NCI-H510A (cell line): Measurements from ENCODE around the gene MUC6.

Experiments
- DNase-seq: peaks from one replicate; lab custom pipeline; 2025; lab: John Stamatoyannopoulos, UW

MUC6 gene

DNA sequence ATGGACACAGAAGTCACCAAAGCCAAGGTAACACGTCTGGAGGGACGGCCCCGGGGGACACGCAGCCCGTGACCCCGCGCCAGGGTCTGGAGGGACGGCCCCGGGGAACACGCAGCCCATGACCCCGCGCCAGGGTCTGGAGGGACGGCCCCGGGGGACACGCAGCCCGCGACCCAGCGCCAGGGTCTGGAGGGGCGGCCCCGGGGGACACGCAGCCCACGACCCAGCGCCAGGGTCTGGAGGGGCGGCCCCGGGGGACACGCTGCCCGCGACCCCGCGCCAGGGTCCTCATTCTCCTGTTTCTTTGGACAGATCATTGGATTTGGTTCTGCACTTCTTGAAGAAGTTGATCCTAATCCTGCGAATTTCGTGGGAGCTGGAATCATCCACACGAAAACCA is 27.1 kb downstream of the MUC6 start:
- no peak for DNase-seq

DNA sequence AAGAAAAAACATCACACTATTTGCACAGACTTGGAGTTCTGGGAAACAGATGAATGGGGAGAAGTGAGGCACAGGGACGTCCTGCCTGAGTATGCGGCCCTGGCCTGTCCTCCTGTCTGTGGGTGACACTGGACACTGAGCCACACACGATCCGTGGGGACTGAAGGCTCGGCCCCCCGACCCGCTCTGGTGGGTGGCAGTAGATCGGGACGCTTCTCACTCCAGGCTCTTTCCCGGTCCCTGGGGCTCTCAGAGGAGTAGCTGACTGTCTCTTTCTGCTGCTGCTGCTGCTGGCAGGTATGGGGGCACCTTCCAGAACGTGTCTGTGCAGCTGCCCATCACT is 27.7 kb downstream of the MUC6 start:
- no peak for DNase-seq

GRCh38 chr11:1008001-1008802 is 28.3 kb downstream of the MUC6 start:
- peak; percentile 57 for DNase-seq

- no peak for DNase-seq
These were observed 29.2 kb downstream of the MUC6 start for GRCh38 chr11:1007279-1007678.

DNA sequence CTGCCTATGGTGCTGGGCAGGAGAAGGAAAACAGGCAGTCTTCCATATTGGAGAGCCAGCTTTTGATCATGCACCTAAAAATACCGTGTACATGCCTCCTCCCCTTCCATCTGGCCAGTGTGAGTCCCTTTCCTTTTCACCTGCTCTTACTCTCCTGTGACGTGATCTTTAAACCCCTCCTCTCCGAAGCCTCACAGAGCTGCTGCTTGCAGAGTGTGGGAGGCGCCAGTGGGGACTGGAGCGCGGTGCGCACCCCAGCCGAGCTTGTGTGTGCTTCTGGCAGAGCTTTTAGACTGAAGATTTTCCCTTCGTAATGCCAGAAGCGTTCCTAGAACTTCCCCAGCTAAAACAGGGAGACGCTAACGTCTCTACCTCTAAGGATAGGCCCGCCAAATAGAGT is 29.8 kb downstream of the MUC6 start:
- peak; percentile 79 for DNase-seq

DNA sequence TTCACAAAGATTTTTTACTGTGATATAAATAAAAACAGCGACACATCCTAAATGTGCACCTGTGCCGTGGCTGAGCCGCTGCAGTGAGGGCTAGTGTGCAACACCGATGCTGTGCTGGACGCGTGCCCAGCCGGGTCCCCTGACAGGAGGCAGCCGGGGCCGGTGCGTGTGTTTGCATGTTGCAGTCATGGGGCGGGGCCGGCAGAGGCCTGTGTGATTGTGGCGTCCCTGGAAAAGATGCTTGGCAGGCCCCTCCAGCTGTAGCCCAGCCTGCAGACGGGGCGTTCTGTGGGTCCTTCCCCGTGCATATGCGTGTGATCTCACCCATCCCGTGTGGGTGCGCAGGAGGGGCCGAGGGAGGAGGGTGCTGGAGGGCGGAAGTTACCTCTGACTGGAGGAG is 30.6 kb downstream of the MUC6 start:
- peak; percentile 83 for DNase-seq

DNA sequence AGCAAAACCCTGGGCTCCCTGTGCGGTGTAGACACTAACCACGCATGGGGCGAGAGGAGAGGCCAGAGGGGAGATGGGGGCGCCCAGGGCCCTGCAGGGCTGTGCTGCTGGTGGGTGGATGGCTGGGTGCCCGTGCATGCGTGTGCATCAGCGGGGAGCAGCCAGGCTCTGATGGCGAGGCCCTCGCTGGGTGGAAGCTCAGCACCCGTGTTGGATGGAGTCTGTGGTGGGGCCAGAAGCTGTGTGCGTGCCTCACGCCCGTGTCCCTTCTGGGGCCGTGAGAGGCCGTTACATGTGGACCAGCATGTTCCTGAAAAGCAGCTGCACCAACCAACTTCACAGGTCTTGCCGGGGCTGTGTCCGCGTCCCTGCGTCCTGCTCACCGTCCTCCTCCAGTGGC is 33.4 kb downstream of the MUC6 start:
- DNase-seq: no peak

DNA sequence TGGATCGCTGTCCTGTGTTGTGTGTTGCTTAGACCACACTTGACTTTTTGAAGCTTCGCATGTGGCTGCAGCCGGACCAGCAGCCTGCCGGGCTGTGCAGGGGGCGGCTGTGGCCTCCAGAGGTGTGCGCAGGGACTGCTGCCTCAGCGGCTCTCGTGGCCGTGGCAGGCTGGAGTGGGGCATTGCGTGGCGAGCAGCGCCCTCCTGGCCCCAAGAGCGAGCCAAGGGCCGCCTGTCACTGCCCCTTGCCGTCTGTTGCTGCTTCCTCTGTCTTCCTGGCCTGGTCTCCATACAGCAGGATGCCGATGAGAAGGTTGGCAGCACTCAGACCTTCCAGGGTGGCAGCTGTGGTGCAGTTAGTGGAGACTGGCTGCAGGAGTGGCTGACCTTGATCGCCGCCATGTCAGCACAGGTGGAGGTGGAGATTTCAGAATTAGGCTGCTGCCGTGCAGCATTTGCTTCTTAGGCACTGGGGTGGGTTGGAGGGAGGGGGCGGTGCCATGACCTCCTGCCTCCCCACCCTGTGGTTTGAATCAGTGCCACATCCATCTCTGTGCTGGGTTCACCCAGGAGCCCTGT is 34.0 kb downstream of the MUC6 start:
- DNase-seq: no peak

- no peak for DNase-seq
These were observed 34.7 kb downstream of the MUC6 start for GRCh38 chr11:1001617-1002405.

GRCh38 chr11:1000357-1001278 is 35.9 kb downstream of the MUC6 start:
- DNase-seq: no peak

GRCh38 chr11:999009-999408 is 37.5 kb downstream of the MUC6 start:
- DNase-seq: no peak

DNA sequence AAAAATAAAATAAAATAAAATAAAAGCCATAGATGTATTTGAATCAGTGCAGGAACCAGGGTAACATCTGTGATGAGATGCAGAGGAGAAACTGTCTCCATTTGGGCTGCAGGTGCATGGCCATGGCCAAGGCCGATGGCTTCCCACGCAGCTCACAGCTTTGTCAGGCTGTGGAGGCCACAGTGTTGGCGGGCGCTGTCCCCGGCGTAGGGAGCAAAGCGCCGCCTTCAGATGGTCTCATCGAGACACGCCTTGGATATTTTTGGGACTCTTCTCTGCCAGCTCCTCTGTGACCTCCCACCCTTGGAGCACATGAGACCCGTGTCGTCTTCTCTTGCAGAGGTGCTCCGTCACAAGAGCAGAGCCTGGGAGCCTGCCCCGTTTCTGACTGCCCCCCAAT is 38.6 kb downstream of the MUC6 start:
- no peak for DNase-seq

- DNase-seq: no peak
These were observed 39.8 kb downstream of the MUC6 start for GRCh38 chr11:996681-997080.

DNA sequence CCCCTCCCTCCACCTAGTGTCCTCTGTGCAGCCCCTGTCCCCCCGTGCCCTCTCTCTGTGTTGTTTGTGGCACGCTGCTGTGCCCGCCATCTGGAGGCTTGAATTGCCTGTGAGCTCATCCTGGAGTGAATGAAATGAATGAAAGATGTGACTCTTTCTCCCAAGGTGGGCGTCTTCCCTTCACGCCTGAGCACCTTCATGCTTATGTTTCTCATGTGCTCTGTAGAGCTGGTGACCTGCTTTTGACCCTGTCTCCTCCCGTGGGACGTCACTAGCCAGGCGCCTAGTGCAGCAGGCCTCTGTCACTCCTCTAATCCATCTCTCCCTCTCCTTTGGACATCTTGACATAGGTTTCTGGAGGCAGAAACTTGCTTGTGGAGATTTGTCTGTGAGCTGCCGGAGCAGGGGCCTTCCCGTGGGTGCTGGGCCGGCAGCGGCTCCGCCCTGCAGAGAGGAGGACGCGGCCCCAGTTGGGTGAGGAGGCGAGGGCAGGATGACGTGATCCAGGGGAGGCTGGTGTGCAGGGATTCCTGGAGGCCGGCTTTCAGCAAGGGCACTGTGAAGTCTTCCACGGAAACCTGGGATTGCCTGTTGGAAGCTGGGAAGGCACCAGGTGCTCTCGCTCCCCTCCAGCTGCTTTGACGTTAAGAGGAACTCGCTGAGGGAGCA is 40.6 kb downstream of the MUC6 start:
- DNase-seq: peak; percentile 46

DNA sequence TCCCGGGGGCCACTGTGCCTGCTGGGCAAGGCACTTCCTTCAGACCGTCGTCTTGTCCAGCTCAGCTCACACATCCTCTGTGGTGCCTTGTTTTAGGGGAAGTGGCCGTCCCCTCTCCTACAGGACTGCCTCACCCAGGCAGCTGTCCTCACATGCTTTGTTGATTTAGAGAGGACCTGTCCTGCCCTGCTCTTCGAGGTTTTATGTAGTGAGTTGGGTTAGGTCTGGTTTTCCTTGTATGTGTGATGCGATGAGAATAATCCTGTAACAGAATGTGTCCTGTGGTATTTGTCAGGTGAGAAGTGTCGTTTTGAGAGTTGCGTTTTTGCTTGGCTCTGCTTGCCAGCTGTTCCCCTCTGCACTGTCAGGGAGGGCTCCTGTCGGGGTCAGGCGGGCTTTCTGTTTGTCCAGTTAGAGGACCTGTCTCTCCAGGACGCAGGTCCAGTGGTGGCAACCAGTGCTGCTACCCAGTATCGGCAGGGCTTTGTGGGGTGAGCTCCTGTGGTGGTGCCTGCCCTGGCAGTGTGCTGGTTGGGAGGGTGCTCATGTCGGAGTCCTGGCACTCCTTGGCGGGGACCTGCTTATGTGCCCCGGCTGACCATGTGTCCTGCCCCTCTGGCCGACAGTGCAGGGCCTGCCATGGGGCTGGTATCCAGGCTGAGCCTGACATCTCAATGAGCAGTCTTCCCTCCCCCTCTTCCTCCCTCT is 41.3 kb downstream of the MUC6 start:
- DNase-seq: no peak

GRCh38 chr11:993632-994167 is 42.8 kb downstream of the MUC6 start:
- no peak for DNase-seq

DNA sequence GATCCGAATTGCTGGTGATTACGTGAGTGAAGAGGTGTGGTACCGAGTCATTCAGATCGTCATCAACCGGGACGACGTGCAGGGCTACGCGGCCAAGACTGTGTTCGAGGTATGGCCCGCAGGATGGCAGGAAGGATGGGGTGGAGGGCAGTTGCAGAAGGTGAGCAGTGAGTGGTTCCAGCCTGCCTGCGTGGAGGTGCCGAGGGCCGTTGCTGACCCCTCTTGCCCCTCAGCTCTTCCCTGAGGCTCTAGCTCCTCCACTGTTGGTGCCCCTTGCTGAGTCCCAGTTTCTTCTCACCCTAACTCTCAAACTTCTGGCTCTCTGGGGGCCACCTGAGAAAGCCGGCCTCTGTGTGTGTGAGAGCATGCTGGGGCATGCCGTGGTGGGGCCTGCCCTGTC is 43.9 kb downstream of the MUC6 start:
- DNase-seq: no peak

DNA sequence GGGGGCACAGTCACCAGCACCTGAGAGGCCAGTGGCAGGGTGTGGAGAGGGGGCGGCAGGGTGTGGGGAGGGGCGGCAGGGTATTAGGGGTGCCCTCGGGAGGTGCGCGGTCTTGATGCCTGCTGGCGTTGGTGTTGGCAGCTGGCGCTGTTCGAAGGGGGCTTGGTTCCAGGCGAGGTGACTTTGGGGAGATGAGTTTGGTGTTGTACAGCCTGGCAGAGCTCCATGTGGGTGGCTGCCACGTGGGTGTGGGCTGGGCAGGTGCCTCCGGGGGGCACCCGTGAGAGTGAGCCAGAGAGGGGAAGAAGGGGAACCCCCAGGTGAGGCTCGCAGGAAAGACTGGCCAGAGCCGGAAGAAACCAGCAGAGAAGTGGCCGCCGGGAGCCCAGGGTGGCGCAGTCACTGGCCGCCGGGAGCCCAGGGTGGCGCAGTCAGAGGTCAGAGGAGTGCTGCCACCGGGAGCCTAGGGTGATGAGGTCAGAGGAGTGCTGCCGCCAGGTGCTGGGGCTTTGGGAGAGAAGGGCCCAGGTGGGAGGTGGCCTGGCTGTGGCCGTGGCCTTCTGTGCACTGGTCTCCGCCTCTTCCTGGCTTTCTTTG is 44.7 kb downstream of the MUC6 start:
- no peak for DNase-seq

DNA sequence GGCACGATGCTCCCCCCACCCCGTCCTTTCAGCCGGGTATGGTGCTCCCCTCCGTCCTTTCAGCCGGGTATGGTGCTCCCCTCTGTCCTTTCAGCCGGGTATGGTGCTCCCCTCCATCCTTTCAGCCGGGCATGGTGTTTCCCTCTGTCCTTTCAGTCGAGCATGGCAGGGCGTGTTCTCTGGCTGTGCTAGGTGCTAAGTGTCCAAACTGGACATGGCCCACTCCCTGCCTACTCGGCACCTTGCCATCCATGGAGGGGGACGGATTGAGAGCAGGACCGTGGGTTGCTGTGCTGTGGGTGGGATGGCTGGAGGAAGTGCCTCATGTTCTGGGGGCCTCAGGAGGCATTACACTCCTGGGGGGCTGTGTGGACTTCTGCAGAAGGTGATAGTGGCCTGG is 45.5 kb downstream of the MUC6 start:
- no peak for DNase-seq

GRCh38 chr11:990101-990500 is 46.4 kb downstream of the MUC6 start:
- DNase-seq: no peak
